Epidermal melanocyte (primary cell): ENCODE results near the gene PLXNA4.

Experiments
- DNase-seq: peaks from one replicate; pipeline ENCODE4 v3.0.0; 2011; ENCODE audit warnings: low spot score; ENCODE audit not compliant: insufficient read length

The PLXNA4 gene

DNA sequence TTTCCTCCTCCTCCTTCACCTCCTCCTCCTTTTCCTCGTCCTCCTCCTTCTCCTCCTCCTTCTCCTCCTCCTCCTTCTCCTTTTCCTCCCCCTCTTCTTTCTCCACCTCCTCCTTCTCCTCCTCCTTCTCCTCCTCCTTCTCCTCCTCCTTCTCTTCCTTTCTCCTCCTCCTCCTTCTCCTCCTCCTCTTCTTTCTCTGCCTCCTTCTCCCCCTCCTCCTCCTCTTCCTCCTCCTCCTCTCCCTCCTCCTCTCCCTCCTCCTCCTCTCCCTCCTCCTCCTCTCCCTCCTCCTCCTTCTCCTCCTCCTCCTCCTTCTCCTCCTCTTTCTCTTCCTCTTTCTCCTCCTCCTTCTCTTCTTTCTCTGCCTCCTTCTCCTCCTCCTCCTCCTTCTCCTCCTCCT is 13.6 kb downstream of the PLXNA4 start:
- DNase-seq, result no peak

DNA sequence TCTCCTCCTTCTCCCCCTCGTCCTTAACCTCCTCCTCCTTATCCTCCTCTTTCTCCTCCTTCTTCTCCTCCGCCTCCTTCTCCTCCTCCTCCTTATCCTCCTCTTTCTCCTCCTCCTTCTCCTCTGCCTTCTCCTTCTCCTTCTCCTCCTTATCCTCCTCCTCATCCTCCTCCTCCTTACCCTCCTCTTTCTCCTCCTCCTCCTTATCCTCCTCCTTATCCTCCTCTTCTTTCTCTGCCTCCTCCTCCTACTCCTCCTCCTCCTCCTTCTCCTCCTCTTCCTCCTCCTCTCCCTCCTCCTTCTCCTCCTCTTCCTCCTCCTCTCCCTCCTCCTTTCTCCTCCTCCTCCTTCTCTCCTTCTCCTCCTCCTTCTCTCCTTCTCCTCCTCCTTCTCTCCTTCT is 14.5 kb downstream of the PLXNA4 start:
- DNase-seq, result no peak

DNA sequence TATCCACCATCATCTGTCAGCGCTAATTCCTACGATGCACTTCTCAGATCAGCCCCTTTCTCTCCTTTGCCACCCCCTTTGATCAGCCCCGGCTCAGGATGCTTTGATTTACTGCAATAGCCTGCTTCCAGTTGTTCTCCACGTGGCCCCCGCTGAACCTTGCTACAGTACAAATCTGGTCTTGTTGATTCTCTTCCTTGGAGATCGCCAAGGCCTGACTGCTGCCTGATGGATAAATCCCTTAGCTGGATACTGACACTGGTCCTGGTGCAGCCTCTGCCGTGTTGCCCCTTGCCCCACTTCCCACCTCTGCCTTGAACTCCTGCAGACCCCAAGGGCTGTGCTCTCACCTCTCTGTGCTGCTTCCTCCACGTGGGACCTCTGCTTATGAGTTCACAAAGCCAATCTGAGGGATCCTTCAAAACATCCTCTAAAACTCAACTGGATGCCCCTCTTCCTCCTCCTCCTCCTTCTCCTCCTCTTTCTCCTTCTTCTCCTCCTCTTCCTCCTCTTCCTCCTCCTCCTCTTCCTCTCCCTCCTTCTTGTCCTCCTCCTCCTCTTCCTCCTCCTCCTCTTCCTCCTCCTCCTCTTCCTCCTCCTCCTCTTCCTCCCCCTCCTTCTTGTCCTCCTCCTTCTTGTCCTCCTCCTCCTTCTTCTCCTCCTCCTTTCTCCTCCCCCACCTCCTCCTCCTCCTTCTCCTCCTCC is 15.3 kb downstream of the PLXNA4 start:
- DNase-seq, result no peak

DNA sequence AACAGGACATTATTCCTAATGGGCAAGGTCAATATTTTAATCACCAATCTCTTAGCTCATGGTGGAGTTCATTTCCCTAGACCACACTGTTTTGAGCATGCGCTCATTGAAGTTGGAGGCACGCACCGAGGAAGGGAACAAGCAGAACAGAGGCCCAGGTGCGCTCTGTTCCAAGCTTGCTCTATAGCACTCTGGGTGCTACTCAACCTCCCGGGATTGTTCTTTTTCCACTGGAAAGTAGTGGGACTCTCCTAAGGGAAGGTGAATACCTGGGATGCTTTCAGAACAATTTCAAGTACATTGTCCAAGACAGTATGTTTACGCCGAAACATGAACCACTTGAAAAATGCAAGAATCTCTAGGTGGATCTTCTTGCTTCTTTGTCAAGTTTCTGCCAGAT is 16.2 kb downstream of the PLXNA4 start:
- DNase-seq, result no peak

DNA sequence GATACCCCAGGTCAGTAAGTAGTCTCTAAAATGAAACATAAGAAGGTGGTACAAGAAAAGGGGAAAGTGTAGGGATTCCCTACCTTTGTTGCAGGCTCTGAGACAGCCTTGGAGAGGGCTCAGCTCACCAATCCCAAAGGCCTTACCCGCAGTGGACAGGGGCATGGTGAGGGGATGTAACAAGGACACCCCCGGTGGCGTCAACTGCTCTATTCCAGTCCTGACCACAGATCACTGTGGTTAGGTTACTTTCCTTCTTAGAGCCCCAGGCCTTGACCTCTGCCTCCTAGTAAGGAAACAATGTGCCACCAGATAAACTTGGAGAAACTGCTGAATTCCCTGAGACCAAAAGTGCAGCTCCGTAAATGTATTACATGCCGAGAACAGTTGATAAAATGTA is 17.5 kb downstream of the PLXNA4 start:
- DNase-seq, result no peak

DNA sequence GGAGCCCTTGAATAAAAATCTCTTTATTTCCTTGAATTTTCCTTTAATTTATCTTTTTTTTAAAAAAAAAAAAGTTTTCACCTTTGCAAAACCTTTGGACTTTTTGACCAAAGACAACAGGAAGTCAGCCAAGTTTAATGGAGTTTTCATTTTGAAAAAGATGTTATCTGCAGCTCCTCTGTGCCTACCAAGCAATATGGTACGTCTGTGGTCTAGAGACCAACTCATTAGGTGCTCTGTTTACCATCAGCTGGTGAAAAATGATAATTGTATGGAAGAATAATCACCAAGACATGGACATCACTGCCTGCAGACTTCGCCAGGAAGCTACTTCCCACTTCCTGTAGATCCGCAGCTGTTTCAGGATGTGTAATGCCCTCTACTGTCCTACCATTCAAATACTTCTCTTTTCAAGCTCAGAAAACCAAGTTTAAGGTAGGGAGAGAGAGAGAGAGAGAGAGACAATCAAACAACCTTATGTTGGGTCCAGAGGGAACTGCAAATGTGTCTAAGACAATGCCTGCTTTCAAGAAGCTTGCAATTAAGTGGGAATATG is 18.7 kb downstream of the PLXNA4 start:
- no peak for DNase-seq

DNA sequence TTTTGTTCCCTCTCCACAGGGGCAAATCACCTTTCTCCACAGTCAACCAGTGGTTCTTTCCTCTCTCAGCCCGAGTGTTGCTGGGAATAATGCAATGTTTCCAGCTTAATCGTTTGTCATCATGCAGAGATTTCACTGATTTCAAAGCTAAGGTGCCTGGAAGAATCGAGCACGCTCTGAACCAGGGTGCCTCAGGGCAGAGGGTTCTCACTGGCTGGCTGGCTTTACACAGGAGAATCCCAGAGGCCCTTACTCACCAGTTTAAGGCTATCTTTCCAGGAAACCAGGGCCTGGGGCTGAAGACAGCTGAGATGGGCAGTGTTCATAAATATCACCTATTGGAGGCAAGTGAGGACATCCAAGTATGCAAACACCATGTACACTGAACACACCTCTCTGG is 21.8 kb downstream of the PLXNA4 start:
- DNase-seq, result no peak

DNA sequence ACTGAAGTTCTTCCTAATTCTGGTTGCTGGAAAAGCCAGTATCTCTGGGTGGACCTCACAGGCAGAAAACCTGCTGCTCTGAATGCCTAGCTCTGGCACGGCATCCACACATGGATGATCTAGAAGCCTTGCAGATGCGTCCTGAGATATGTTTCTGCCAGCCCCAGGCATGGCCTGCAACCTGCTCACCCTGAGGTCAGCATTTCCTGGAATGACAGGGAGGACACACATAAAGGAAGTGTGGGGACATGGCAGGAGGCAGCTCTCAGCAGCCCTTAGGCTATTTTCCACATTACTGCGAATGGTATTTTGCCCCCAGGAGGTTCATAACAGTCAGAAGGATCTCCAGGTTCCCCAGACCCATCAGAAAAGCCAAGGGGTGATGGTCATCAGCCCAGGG is 23.2 kb downstream of the PLXNA4 start:
- DNase-seq, result no peak

DNA sequence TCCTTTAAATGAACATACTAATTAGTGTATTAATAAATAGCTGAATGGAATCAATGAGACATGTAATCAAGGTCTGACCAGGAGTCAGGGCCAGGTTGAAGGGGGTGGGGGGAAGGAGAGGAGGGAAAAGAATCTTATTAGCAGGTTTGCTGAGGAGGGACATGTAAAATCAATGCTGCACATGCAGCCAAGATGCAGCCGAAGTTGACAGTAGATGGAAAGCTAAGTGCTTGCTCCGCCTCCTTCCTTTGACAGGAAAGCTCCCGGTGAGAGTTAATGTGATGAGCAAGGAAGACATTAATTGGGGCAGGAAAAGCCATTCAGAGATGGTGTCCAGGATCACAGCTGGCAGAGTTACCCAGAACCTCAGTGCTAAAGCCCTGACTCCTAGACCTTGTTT is 24.4 kb downstream of the PLXNA4 start:
- DNase-seq, result no peak

DNA sequence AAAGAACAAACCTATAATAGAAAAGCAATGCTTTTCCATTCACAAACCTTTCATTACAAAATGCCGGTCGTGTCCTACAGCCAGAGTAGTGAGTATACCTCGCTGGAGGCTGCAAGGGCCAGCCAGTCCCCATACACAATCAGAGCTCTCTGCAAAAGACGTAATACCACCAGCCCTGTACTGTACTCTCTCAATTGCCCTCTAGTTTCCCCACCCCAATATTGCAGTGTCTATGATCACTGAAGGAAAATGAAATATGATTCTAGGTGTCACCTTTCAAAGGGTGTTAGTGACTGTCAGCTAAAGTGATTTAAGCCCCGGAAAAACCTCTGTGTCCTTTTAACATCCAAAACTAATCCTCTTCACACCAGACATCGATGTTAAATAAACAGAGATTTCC is 24.8 kb downstream of the PLXNA4 start:
- no peak for DNase-seq

DNA sequence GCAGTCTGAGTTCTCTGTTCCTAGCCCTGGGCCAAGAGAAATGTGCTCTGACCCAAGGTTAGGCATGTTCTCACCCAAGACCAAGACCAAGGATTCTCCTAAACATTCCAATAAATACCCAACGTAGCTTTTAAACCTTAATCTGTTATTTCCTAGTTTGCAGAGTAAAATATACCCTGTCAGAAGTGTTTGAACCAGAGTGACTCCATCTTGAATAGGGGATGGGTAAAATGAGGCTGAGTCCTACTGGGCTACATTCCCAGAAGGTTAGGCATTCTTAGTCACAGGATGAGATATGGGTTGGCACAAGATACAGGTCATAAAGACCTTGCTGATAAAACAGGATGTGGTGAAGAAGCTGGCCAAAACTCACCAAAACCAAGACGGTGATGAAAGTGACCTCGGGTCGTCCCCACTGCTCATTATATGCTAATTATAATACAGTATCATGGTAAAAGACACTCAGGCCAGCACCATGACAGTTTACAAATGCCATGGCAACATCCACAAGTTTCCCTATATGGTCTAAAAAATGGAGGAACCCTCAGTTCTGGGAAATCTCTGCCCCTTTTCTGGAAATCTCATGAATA is 27.7 kb downstream of the PLXNA4 start:
- no peak for DNase-seq

DNA sequence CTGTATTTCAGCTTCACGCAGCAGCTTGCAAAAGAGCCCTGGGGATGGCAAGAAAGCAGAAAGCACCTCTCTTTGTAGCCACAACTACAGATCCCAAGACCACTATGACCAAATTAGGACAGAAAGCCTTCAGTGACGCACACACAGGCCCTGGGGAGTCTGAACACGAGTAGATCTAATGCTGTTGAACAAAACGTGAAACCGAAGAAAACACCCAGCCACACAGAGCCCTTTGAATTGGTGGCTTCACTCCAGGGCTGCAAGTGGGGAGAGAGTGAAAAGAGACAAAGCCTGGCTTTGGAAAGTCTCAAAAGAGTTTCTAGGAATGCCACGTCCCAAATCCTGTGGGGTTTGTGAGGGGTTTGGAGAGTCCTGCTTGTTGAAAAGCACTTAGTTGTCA is 28.4 kb downstream of the PLXNA4 start:
- DNase-seq, result no peak

DNA sequence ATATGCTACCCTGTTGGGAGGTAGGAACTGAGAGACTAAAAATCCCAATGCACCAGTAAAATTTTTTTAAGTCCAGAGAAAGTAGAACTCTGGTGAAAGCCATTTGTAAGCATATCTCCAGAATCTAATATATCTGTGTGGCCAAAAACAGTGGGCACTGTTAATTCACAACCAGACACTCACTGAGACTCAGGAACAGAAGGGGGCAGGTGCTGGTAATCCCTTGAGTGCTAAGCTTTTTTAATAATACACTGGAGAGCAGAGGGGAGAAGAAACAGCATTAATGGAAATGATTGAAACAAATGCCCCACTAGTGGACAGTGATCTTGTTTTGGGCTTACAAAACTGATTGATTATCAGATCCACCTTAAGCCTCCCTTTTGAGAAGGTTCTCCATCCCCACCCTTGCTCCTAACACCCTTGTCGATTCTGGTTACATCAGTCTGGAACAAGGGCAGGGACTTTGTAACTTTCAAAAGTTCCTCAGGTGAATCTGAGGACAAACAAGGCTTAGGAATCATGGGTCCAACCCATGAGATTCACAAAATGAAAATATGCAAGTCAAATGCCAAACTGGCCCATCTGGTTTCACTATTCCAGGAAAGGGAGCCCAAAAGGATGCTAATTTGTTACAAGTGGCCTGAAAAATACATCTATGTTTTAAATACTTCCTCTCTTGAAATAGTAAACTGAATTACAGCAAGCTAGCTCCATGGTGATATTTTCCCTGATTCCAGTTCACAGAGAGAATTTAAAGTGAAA is 29.7 kb downstream of the PLXNA4 start:
- no peak for DNase-seq

DNA sequence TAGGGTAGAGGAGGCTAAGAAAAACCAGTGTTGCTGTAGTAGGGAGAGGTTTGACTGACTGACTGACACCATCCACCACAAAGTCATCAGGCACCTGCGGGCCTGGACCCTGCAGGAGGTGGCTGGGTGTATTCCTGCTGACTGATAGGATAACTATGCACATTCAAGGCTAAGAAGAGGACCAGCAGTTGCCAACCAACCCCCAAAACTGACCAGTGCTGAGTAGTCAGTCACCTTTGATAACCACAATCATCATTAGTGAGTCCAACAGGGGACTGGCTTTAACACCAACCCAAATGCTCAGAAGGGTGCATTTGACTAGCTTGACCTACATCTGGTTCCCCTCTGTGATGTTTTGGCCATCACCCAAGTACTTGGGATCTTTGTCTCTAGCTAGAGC is 30.5 kb downstream of the PLXNA4 start:
- DNase-seq, result no peak

DNA sequence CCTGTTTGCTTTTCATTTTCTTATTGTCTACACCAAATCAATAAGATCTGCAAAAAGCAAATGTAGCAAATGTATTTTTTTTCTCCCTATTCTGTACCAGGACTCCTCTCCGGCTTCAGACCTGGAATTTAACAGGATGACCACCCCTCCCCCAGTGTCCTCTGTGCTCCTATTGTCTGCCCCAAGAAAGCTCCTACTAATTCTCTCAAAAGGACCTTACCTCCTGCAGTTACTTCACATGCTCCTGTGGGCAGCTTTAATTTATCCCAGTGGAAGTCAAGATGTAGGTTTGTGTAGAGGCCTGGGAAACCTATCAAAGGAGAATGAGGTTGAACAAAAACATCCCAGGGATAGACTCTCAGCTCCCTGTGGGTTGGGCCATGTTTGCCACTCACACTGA is 31.3 kb downstream of the PLXNA4 start:
- DNase-seq, result no peak

DNA sequence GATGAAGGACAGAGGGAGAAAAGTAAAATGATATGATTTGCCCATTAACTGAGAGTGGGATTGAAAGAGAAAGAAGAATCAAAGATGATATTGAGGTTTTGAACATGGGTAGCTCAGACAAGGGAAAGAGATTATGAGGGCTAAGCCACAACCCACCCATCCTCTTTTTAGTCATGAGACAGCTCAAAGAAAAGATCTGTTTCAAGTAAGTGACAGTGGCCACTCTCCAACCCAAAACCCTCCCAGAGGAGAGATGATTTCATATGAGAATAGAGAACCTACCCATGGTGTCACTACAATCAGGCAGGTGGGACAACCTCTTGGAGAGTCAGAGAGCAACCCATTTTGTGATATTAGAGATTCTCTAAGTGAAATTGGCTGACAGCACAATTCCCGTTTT is 32.2 kb downstream of the PLXNA4 start:
- no peak for DNase-seq

DNA sequence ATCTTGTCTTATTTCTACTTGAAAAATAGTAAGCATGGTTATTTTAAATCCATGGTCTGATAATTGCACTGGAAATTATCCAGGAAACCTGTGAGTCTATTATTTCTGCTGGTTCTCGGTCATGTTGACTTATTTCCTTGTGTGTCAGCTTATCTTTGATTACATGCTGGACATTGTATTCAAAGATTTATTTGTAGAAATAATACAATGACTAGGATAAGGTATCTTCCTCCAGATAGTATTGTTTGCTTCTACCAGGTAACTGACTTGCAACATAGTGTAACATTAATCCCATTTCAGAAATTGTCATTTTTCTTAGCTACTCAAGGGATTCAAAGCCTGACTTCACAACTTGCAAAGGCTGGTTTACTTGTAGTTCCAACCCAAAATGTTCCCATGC is 33.4 kb downstream of the PLXNA4 start:
- no peak for DNase-seq

DNA sequence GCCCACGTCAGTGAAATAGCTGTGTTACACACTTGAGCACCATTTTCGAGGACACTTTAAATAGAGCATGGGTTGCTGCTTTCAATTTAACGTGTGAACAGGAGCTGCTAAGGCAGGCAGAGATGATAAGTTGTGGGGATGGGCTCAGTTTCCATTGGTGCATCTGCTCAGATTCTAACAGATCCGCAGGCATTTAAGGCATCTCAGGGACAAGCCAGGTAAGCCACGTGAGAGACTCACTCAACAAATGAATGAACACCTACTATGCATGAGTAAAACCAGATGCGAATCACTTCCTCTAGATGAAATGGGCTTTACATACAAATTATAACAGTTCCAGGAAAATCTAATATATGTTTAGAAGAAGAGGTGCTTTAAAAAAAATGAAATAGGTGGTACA is 34.6 kb downstream of the PLXNA4 start:
- DNase-seq, result no peak

DNA sequence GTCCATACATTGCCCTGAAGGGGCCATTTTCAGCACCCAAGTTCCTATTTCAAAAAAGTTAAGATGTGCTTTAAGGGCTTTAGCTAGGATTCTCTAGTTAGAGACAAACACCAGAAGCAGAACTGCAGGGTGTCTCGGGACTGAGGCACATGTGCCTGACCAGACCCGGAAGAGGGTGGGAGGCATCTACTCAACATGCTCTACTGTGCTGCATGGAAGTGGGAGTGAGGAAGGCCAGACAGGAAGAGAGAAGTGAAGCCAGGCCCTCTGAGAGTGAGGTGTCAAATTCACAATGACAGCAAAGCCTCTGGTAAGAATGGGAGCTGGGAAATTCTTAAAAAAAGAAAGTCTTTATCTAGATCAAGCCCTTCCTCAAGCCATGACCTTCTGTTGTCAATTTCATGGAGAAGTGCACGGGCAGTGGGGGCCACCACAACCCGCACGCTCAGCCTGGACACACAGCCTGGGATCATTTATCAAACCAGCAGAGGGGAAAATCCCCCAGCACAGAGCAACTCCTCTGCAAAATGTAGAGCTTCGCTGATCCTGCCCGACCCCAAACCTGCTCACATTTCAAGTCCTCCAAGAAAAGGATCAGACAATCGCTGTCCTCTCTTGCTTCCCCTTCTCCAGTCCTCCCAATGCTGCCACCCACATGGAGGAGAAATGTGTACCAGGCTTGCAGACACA is 38.7 kb downstream of the PLXNA4 start:
- DNase-seq, result no peak

DNA sequence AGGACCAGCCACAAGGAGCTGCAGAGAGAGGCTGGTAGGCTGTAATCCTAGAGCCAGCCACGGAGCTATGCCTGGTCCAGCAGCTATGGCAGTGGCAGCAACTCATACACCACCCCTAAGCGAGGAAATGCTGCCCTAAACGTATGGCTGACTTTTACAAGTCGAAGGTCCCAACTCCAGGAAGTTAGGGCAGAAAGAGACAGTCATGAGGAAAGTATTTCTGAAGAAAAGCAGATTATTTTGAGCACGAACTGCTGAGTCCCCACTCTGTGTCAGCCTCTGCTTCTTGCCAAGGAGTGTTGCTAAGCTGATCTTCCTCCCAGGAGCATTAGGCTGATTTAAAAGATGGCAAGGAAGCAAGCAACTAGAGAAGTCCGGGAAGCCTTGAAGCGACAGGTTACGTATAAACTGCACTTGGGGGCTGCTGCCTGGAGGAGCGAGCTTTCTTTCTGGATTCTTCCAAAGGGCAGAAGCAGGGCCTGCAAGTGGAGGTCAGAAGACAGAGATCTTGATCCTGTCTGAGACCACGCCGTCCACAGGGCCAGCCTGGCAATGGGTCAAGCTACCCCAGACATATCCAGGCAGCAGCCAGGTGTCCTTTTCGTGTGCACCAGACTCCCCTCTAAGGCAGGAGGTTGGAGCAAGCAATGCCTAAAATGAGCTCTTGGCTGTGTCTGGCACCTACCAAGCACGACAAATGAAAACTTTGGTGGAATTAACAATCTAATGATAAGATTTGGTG is 39.4 kb downstream of the PLXNA4 start:
- no peak for DNase-seq

DNA sequence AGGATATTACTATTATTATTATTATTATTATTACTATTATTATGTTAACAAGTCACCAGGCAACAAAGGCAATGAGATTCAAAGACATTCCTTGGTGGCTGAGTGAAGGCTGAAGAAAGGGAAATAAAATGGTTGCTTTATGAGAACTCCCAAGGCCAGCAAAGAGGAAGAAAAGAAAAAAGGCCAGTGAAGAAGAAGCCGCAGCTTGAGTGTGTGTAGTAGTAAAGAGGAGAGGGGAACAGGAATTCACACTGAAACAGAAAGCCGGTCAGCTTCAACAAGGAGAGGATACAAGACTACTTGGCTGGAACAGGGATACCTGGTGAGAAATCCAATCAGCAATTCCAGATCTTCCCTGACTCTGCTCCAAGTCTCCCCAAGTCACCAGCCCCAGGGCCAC is 42.4 kb downstream of the PLXNA4 start:
- DNase-seq, result no peak
